NB4 (cell line): Measurements from ENCODE around the gene PHACTR1.

Experiments used
- CTCF ChIP-seq: IDR thresholded peaks from one replicate; pipeline ENCODE4 v1.5.1; 2012; ENCODE audit warnings: low read depth, low read length
- MAX ChIP-seq: IDR thresholded peaks from 2 replicates; pipeline ENCODE4 v1.6.1; 2011; ENCODE audit warnings: low read depth, low read length
- MYC ChIP-seq: IDR thresholded peaks from 2 replicates; pipeline ENCODE4 v1.6.1; 2011; ENCODE audit warnings: low read depth, low read length
- POLR2A ChIP-seq: IDR thresholded peaks from 2 replicates; pipeline ENCODE4 v1.6.1; 2011; ENCODE audit warnings: mild to moderate bottlenecking; ENCODE audit not compliant: insufficient read length; ENCODE audit errors: extremely low read depth

- TF ChIP-seq CTCF = no peak
- TF ChIP-seq POLR2A = no peak
- TF ChIP-seq MYC = no peak
- no peak for TF ChIP-seq MAX
These were observed 316.0 kb downstream of the PHACTR1 start for GRCh38 chr6:13032566-13032965.
